ENCODE data around the gene COCH. TPM values are rescaled to one million over a fixed set of nuclear protein-coding genes. Genes with fewer than 3 reads are reported as not detected.
"Not testable (repeated sequence)": the region's sequence is repeated elsewhere in the genome, so short reads cannot be mapped to it uniquely, and the experiment has no call there.

Gene COCH
- total RNA-seq, 1 experiment from 2014 or later = not detected

DNA sequence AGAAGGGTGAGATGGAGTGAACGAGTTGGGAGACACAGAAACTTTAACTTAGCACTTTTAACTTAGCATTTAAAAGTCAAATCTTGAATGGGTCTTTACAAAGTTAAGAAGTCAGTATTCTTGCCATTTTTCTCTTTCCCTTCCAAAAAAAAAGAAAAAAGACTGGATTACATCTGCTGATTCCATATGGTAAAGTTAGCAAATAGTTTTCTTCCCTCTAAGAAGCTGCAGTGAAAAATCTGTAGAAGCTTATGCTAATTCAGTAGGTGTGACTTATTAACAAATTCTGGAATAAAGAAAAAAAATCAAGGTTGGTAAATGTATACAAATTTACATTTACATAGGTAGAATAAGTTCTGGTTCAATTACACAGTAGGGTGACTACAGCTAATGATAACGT, 50.9 kb downstream of the COCH start:
- no peak for DNase-seq (ENCODE audit: low read depth)

GRCh38 chr14:30928462-30928861, 54.1 kb downstream of the COCH start:
- peak; percentile 2 for DNase-seq (ENCODE audit: low read depth)

DNA sequence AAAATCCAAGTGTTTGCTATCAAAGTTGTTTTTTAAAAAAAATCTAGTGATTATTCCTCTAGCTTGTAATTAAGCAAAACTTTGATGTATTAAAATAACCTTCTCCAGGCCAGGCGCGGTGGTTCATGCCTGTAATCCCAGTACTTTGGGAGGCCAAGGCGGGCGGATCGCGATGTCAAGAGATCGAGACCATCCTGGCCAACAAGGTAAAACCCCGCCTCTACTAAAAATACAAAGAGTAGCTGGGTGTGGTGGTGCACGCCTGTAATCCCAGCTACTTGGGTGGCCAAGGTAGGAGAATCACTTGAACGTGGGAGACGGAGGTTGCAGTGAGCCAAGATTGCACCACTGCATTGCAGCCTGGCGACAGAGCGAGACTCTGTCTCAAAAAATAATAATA, 59.6 kb downstream of the COCH start:
- not testable (repeated sequence) for DNase-seq (ENCODE audit: low read depth)

- peak; percentile 14 for DNase-seq (ENCODE audit: low read depth)
Observed at GRCh38 chr14:30935445-30935844, 61.1 kb downstream of the COCH start.

GRCh38 chr14:30938617-30939016, 64.3 kb downstream of the COCH start:
- no peak for DNase-seq (ENCODE audit: low read depth)

Other genes with a start within 250 kb of the COCH start
- 6.0 and 21.0 TPM in 2 replicates for gene AP4S1, start 151.1 kb downstream of the COCH start, total RNA-seq (2014; rRNA removed; shearing (Covaris generic))
- 21.5 and 29.6 TPM in 2 replicates for gene STRN3, start 151.8 kb downstream of the COCH start, total RNA-seq (2014; rRNA removed; shearing (Covaris generic))

Measured in M059J (cell line).